HCT116 (cell line): Measurements from ENCODE around the gene EEF1A2. TPM values are rescaled to one million over a fixed set of nuclear protein-coding genes. Genes with fewer than 3 reads are reported as not detected.

Experiments used
- ATAC-seq: fragments of 200-7000 bp; cut with Tn5 transposase; 2 replicates; pipeline ENCODE4 v1.9.1; 2020; ENCODE audit warnings: mild to moderate bottlenecking, moderate library complexity
- BruUV-seq: library from RNA; stranded (reverse); fragments of 400-500 nt; replicated peaks from 2 replicates; lab custom pipeline; 2021; lab: Mats Ljungman, UMichigan
- CTCF ChIA-PET: fragments of 300-600 bp; sonication (Branson Sonifier 250); formaldehyde crosslinking; loops from one replicate; lab custom pipeline; 2021; ENCODE audit warnings: antibody characterized with exemption; lab: Charles Lee
- POLR2A ChIA-PET: fragments of 300-600, 350-600 bp; sonication (Branson Sonifier 250); formaldehyde crosslinking; loops from one replicate; lab custom pipeline; 2021; ENCODE audit warnings: antibody characterized with exemption; lab: Charles Lee
- RAD21 ChIA-PET, 2 experiments: fragments of 300-600 bp; sonication (Branson Sonifier 250); formaldehyde crosslinking; loops; one replicate each; lab custom pipeline; 2023; ENCODE audit warnings: low total read pairs in 2 of 2; ENCODE audit not compliant: uncharacterized antibody in 2 of 2, unreplicated experiment in 2 of 2, low non-redundant PET in 1 of 2; lab: Charles Lee
- DNase-seq: peaks from one replicate; pipeline ENCODE4 v3.0.0-alpha.2; 2010; ENCODE audit warnings: low read depth, low spot score
- H2AFZ ChIP-seq: fragments of 200-600 bp; shearing (Covaris generic), sonication (generic); 2 replicates; pipeline ENCODE4 v1.6.1; 2017; ENCODE audit warnings: low read depth, mixed run types, mixed read lengths, antibody characterized with exemption, low read length; ENCODE audit not compliant: poor library complexity, severe bottlenecking
- H3K27ac ChIP-seq: 2 replicates; pipeline ENCODE4 v1.5.1; 2012; ENCODE audit warnings: low read depth, low read length
- H3K27me3 ChIP-seq: fragments of 200-600 bp; sonication (generic); 2 replicates; pipeline ENCODE4 v1.6.1; 2016; ENCODE audit warnings: mixed run types, low read length, mixed read lengths; ENCODE audit not compliant: insufficient read depth
- H3K36me3 ChIP-seq, 2 experiments: fragments of 200-500 bp in 1 of 2; fragments of 200-600 bp in 1 of 2; sonication (Bioruptor generic) in 1 of 2; sonication (generic) in 1 of 2; 2 replicates each; pipeline versions ENCODE4 v1.5.1 to v1.6.1; 2014 to 2016; ENCODE audit warnings: low read length in 2 of 2, inconsistent platforms in 1 of 2, mixed read lengths in 1 of 2, mixed run types in 1 of 2; ENCODE audit not compliant: insufficient read depth in 2 of 2, control insufficient read depth in 1 of 2
- H3K4me1 ChIP-seq, 2 experiments: fragments of 200-600 bp in 1 of 2; sonication (generic) in 1 of 2; 2 replicates each; pipeline versions ENCODE4 v1.5.1 to v1.6.1; 2012 to 2017; ENCODE audit warnings: low read length in 2 of 2, inconsistent platforms in 1 of 2, mild to moderate bottlenecking in 1 of 2, mixed read lengths in 1 of 2, mixed run types in 1 of 2, moderate library complexity in 1 of 2; ENCODE audit not compliant: insufficient read depth in 2 of 2, control insufficient read depth in 1 of 2
- H3K4me2 ChIP-seq: fragments of 200-600 bp; sonication (generic); 2 replicates; pipeline ENCODE4 v1.6.1; 2017; ENCODE audit warnings: mixed run types, low read length, mixed read lengths
- H3K4me3 ChIP-seq, 2 experiments: fragments of 200-600 bp in 1 of 2; sonication (generic) in 1 of 2; replicated peaks in 1 of 2; 2 replicates each; pipeline ENCODE4 v1.5.1; 2011 to 2016; ENCODE audit warnings: low read length in 2 of 2, control low read depth in 1 of 2, low read depth in 1 of 2, mild to moderate bottlenecking in 1 of 2, mixed read lengths in 1 of 2, mixed run types in 1 of 2
- H3K79me2 ChIP-seq: fragments of 200-600 bp; sonication (generic); 2 replicates; pipeline ENCODE4 v1.6.1; 2017; ENCODE audit warnings: mild to moderate bottlenecking, mixed run types, low read length, moderate library complexity, mixed read lengths; ENCODE audit not compliant: insufficient read depth
- H3K9ac ChIP-seq: fragments of 200-600 bp; sonication (generic); 2 replicates; pipeline ENCODE4 v1.6.1; 2016; ENCODE audit warnings: low read length, mixed read lengths
- H3K9me2 ChIP-seq: fragments of 200-600 bp; sonication (generic), shearing (Covaris generic); 2 replicates; pipeline ENCODE4 v1.6.1; 2017; ENCODE audit warnings: mixed run types, mild to moderate bottlenecking, moderate library complexity; ENCODE audit not compliant: insufficient read depth
- H3K9me3 ChIP-seq, 2 experiments: fragments of 200-500 bp in 1 of 2; fragments of 200-600 bp in 1 of 2; sonication (Bioruptor generic) in 1 of 2; sonication (generic) in 1 of 2; 2 replicates each; pipeline ENCODE4 v1.6.1; 2014 to 2017; ENCODE audit warnings: low read length in 2 of 2, mixed read lengths in 2 of 2, inconsistent platforms in 1 of 2, low read depth in 1 of 2, mild to moderate bottlenecking in 1 of 2, mixed run types in 1 of 2, moderate library complexity in 1 of 2; ENCODE audit not compliant: control insufficient read depth in 1 of 2, insufficient read depth in 1 of 2
- H4K20me1 ChIP-seq: fragments of 200-600 bp; sonication (generic), shearing (Covaris generic); 2 replicates; pipeline ENCODE4 v1.6.1; 2017; ENCODE audit warnings: mixed run types, mild to moderate bottlenecking, moderate library complexity; ENCODE audit not compliant: insufficient read depth
- CBX3 ChIP-seq: IDR thresholded peaks from 2 replicates; pipeline ENCODE4 v1.6.1; 2012; ENCODE audit warnings: low read depth
- CTCF ChIP-seq, 3 experiments: fragments of 200-600 bp in 1 of 3; sonication (generic) in 1 of 3; IDR thresholded peaks in 2 of 3; conservative IDR thresholded peaks in 1 of 3; 2 replicates each; pipeline ENCODE4 v1.5.1; 2012 to 2017; ENCODE audit warnings: low read depth in 2 of 3, low read length in 2 of 3, antibody characterized with exemption in 1 of 3, borderline replicate concordance in 1 of 3, control low read depth in 1 of 3, mild to moderate bottlenecking in 1 of 3, mixed read lengths in 1 of 3, mixed run types in 1 of 3, moderate library complexity in 1 of 3; ENCODE audit not compliant: insufficient read depth in 1 of 3
- EGR1 ChIP-seq: IDR thresholded peaks from 2 replicates; pipeline ENCODE4 v1.6.1; 2012; ENCODE audit warnings: low read depth
- ELF1 ChIP-seq: IDR thresholded peaks from 2 replicates; pipeline ENCODE4 v1.6.1; 2012; ENCODE audit warnings: low read depth, borderline replicate concordance
- EZH2phosphoT487 ChIP-seq: fragments of 200-600 bp; IDR thresholded peaks from 2 replicates; pipeline ENCODE4 v1.6.1; 2018; ENCODE audit warnings: antibody characterized with exemption, borderline replicate concordance
- FOSL1 ChIP-seq: IDR thresholded peaks from 2 replicates; pipeline ENCODE4 v1.6.1; 2012; ENCODE audit warnings: low read depth
- MAX ChIP-seq: IDR thresholded peaks from 2 replicates; pipeline ENCODE4 v1.6.1; 2012
- POLR2A ChIP-seq: IDR thresholded peaks from 2 replicates; pipeline ENCODE4 v1.7.0; 2011; ENCODE audit warnings: borderline replicate concordance; ENCODE audit not compliant: insufficient read depth, insufficient read length; ENCODE audit errors: extremely low read depth
- POLR2AphosphoS5 ChIP-seq: IDR thresholded peaks from 2 replicates; pipeline ENCODE4 v1.6.1; 2011; ENCODE audit warnings: mild to moderate bottlenecking, low read depth, low read length, moderate library complexity
- RAD21 ChIP-seq: IDR thresholded peaks from 2 replicates; pipeline ENCODE4 v1.6.1; 2012; ENCODE audit warnings: low read depth, mild to moderate bottlenecking
- REST ChIP-seq: IDR thresholded peaks from 2 replicates; pipeline ENCODE4 v1.6.1; 2012; ENCODE audit warnings: low read depth
- SIN3A ChIP-seq: IDR thresholded peaks from 2 replicates; pipeline ENCODE4 v1.6.1; 2012; ENCODE audit warnings: low read depth
- SP1 ChIP-seq: IDR thresholded peaks from 2 replicates; pipeline ENCODE4 v1.6.1; 2012; ENCODE audit warnings: low read depth
- SRF ChIP-seq: IDR thresholded peaks from 2 replicates; pipeline ENCODE4 v1.6.1; 2012; ENCODE audit warnings: low read depth
- ZFX ChIP-seq: fragments of 450-650 bp; IDR thresholded peaks from 2 replicates; pipeline ENCODE4 v1.6.1; 2017
- ZNF274 ChIP-seq: fragments of 200-500 bp; sonication (Bioruptor generic); IDR thresholded peaks from 2 replicates; pipeline ENCODE4 v1.6.1; 2014; ENCODE audit warnings: mild to moderate bottlenecking, low read depth, low read length, inconsistent platforms
- intact Hi-C: fragments of 100-400 bp; cut with micrococcal nuclease; formaldehyde crosslinking; loops from 2 replicates; pipeline ENCODE4 v1.10.0; 2022
- total RNA-seq: library from RNA; stranded (reverse); gene quantifications from one replicate; pipeline ENCODE4 v1.2.1, GENCODE V29; 2021; ENCODE audit not compliant: unreplicated experiment

The EEF1A2 gene
- total RNA-seq, 1 experiment from 2014 or later, result 454 TPM

- no peak overlapping the region for H3K4me2 ChIP-seq
- POLR2A ChIA-PET, result no interaction called here
- no peak overlapping the region for H3K4me3 ChIP-seq
- H4K20me1 ChIP-seq, result no peaks in the 10 kb centered on the region
- H3K4me1 ChIP-seq, result no peaks in the 10 kb centered on the region
- H3K27me3 ChIP-seq, result no peaks in the 10 kb centered on the region
- RAD21 ChIA-PET, result no interaction called here
- H3K9me2 ChIP-seq, result no peaks in the 10 kb centered on the region
- H3K9ac ChIP-seq, result no peak overlapping the region
- no peak for TF ChIP-seq ZNF274
- TF ChIP-seq, all 23 proteins: peak for 0
- intact Hi-C loops, result no loop called here
- no peaks in the 10 kb centered on the region for H3K9me3 ChIP-seq
- DNase-seq (no peak), ATAC-seq (no peak)
- H2AFZ ChIP-seq, result no peak overlapping the region
- CTCF ChIA-PET, result interaction anchor here (1.6 kb wide), 1 partner anchor 11 kb away, joined by 3 read pairs; no protein-coding TSS in a partner anchor
- no peak overlapping the region for H3K27ac ChIP-seq
- BruUV-seq, result no TSS peak
- H3K36me3 ChIP-seq, result no peaks in the 10 kb centered on the region; a peak in 1 of 4 replicates
- H3K79me2 ChIP-seq, result peaks cover 39% of the 10 kb centered on the region
Measured at GRCh38 chr20:63452821-63453523, 45.9 kb downstream of the EEF1A2 start.

GRCh38 chr20:63452341-63452740 is 46.5 kb downstream of the EEF1A2 start:
- H3K36me3 ChIP-seq, result no peaks in the 10 kb centered on the region; a peak in 1 of 4 replicates
- no peak overlapping the region for H3K4me2 ChIP-seq
- no peaks in the 10 kb centered on the region for H3K9me2 ChIP-seq
- H2AFZ ChIP-seq, result no peak overlapping the region
- H3K27ac ChIP-seq, result no peak overlapping the region
- no peak for ATAC-seq
- RAD21 ChIA-PET, result no interaction called here
- no peak overlapping the region for H3K4me3 ChIP-seq
- no peak overlapping the region for H3K9ac ChIP-seq
- POLR2A ChIA-PET, result no interaction called here
- no peaks in the 10 kb centered on the region for H3K27me3 ChIP-seq
- H4K20me1 ChIP-seq, result no peaks in the 10 kb centered on the region
- CTCF ChIA-PET, result interaction anchor here (1.6 kb wide), 1 partner anchor 10 kb away, joined by 3 read pairs; no protein-coding TSS in a partner anchor
- peaks cover 44% of the 10 kb centered on the region for H3K79me2 ChIP-seq
- BruUV-seq, result no TSS peak
- H3K9me3 ChIP-seq, result no peaks in the 10 kb centered on the region
- intact Hi-C loops, result no loop called here
- DNase-seq, result no peak
- no peaks in the 10 kb centered on the region for H3K4me1 ChIP-seq
- no peak for TF ChIP-seq ZNF274
- TF ChIP-seq SRF, result no peak
- TF ChIP-seq ELF1, result no peak
- TF ChIP-seq EZH2phosphoT487, result no peak
- no peak for TF ChIP-seq POLR2A
- TF ChIP-seq ZFX, result no peak
- no peak for TF ChIP-seq CBX3
- TF ChIP-seq REST, result no peak
- no peak for TF ChIP-seq RAD21
- TF ChIP-seq MAX, result no peak
- TF ChIP-seq SIN3A, result no peak
- no peak for TF ChIP-seq POLR2AphosphoS5
- no peak for TF ChIP-seq SP1
- no peak for TF ChIP-seq EGR1
- TF ChIP-seq CTCF (IDR thresholded peaks at IDR 0.05 in 2 of 3, conservative IDR thresholded peaks at IDR 0.05 in 1 of 3; ENCODE audit: borderline replicate concordance in 1 of 3, insufficient read depth in 1 of 3, low read depth in 2 of 3, low read length in 2 of 3), result no peak
- TF ChIP-seq FOSL1, result no peak
